Glutamatergic neuron (in vitro differentiated cells): Measurements from ENCODE around the gene INTS7. TPM values are rescaled to one million over a fixed set of nuclear protein-coding genes. Genes with fewer than 3 reads are reported as not detected.

ENCODE experiments used
- DNase-seq: peaks from one replicate; pipeline ENCODE4 v3.0.0; 2022
- H3K27ac Mint-ChIP-seq: one replicate; pipeline ENCODE4 v1.8.0; 2020; ENCODE audit warnings: mild to moderate bottlenecking, mixed read lengths, inconsistent platforms; ENCODE audit not compliant: unreplicated experiment
- H3K27me3 Mint-ChIP-seq: one replicate; pipeline ENCODE4 v1.8.0; 2020; ENCODE audit warnings: mild to moderate bottlenecking, moderate library complexity, mixed read lengths, inconsistent platforms; ENCODE audit not compliant: unreplicated experiment
- H3K36me3 Mint-ChIP-seq: one replicate; pipeline ENCODE4 v1.8.0; 2020; ENCODE audit warnings: mild to moderate bottlenecking, mixed read lengths, inconsistent platforms; ENCODE audit not compliant: unreplicated experiment
- H3K4me1 Mint-ChIP-seq: one replicate; pipeline ENCODE4 v1.8.0; 2020; ENCODE audit warnings: mild to moderate bottlenecking, low read depth, mixed read lengths, inconsistent platforms; ENCODE audit not compliant: unreplicated experiment
- H3K4me3 Mint-ChIP-seq: one replicate; pipeline ENCODE4 v1.8.0; 2020; ENCODE audit warnings: mild to moderate bottlenecking, mixed read lengths, inconsistent platforms; ENCODE audit not compliant: unreplicated experiment
- H3K9me3 Mint-ChIP-seq: one replicate; pipeline ENCODE4 v1.8.0; 2020; ENCODE audit warnings: mild to moderate bottlenecking, moderate library complexity, mixed read lengths, inconsistent platforms; ENCODE audit not compliant: unreplicated experiment
- total RNA-seq: library from RNA; stranded (reverse); fragmentation: NEBNext Ultra II Directional; extraction: Animal tissue kit (Norgen Biotek cat#: 25700); gene quantifications from one replicate; pipeline ENCODE4 v1.2.1, GENCODE V29; 2021; ENCODE audit not compliant: unreplicated experiment
- TF ChIP-seq, protein P1 (sequence below): fragments of 200-600 bp; sonication (generic); IDR thresholded peaks from one replicate; pipeline ENCODE4 v1.5.0; 2021; ENCODE audit not compliant: partially characterized antibody, unreplicated experiment

Gene INTS7
- total RNA-seq, 1 donor from 2014 or later: 17.6 TPM

DNA sequence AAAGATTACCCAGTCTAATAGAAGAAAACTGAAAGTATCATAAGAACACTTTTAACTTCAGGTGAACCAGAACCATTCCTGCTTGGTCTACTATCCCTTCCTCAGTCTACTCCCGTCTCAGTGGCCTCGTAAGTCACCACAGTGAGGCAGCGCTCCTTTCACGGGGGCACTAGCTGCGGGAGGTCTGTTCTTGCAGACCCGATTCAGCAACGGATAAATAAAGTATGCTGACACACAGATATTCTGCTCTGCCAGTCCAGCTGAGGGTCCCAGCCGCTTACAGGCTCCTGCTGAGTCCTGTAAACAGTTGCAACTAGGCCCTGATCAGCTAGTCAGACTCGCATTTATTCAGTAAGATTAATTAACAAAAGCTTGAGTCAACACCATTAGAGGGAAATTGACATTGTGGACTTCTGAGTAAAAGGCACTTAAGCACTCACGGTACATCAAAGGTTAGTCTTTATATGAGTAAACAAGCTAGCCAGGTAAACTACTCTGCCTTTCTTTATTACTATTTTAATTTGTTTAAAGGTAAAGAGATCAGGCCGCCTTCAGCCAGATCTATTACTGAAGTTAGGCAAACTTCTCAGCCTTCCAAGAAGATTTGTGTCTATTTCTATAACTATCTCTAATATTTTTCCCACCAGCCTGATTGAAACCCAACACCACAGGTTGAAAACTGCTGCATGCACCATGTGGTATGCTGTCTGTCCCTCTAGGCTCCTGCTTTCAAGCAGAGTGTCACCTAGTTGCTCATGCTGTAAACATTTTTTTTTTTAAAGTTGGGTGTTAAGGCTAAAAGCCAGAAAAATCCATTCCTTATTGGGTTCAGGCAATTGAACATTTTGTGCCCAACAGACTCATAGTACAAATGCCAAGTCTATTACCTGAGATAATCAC is 87.7 kb downstream of the INTS7 start:
- H3K27me3 Mint-ChIP-seq: no peaks in the 10 kb centered on the region
- no peak overlapping the region for H3K27ac Mint-ChIP-seq

DNA sequence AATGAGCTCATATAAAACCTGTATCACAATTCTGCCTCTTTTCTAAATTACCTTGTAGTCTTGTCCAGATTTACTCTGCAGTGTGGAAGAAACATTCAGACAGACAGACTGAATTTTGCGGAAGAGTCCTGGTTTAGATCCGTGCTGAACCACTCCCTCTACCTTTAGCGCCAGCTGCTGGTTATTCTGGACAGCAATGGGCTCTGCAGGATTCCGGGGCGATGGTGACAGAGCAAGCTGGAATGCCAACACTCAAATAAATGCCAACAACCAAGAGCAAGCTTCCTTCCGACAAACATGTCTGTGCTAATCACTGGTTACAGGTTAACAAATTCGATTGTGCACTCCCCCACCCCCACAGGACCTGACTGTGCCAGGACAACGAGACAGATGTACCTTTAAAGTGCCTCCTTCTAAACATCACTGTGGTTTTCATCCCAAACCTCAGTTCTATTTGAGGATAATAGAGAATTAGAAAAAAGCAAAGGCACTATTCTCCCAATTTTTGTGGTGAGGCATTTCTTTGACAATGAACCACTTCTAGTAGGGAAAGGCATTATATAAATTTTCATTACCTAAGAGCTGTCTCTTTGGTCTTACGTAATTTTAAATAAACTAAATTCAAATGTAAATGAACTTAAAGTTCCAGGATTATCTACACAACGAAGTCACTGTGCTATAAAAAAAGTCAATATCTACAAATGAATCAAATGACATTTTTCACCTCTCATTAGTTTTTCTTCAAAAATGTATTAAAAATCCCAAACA is 90.4 kb downstream of the INTS7 start:
- no peak for DNase-seq
- peaks cover 8% of the 10 kb centered on the region for H3K4me1 Mint-ChIP-seq
- TF ChIP-seq, protein P1, sequence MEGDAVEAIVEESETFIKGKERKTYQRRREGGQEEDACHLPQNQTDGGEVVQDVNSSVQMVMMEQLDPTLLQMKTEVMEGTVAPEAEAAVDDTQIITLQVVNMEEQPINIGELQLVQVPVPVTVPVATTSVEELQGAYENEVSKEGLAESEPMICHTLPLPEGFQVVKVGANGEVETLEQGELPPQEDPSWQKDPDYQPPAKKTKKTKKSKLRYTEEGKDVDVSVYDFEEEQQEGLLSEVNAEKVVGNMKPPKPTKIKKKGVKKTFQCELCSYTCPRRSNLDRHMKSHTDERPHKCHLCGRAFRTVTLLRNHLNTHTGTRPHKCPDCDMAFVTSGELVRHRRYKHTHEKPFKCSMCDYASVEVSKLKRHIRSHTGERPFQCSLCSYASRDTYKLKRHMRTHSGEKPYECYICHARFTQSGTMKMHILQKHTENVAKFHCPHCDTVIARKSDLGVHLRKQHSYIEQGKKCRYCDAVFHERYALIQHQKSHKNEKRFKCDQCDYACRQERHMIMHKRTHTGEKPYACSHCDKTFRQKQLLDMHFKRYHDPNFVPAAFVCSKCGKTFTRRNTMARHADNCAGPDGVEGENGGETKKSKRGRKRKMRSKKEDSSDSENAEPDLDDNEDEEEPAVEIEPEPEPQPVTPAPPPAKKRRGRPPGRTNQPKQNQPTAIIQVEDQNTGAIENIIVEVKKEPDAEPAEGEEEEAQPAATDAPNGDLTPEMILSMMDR: no peak
- no peak overlapping the region for H3K27ac Mint-ChIP-seq
- no peaks in the 10 kb centered on the region for H3K9me3 Mint-ChIP-seq
- no peak overlapping the region for H3K4me3 Mint-ChIP-seq
- no peaks in the 10 kb centered on the region for H3K36me3 Mint-ChIP-seq
- H3K27me3 Mint-ChIP-seq: no peaks in the 10 kb centered on the region

More for the DNA sequence above, 87.7 kb downstream of the INTS7 start:
- Mint-ChIP-seq H3K4me3 (no peak overlapping the region), H3K4me1 (peaks cover 8% of the 10 kb centered on the region), H3K9me3 (no peaks in the 10 kb centered on the region), H3K36me3 (no peaks in the 10 kb centered on the region)
- DNase-seq: no peak
- TF ChIP-seq, protein P1: no peak

DNA sequence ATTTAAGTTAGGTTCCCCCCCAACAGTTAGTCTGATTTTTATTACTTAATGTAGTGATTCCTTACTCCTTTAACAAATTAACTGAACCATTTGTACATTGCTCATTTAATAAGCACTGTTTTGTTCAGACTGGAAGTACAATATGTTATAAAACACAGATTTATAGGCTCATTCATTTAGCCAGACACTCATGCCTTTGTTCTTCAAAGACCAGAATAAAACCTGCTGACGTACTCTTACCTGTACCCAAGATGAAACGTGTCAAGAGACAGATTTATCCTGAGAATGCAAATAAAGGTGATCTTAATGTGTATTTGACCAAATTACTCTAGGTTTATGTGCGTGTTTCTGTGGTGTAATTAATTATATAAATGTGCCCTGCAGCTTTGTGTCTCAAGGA is 92.8 kb downstream of the INTS7 start:
- H3K36me3 Mint-ChIP-seq: no peaks in the 10 kb centered on the region
- H3K4me3 Mint-ChIP-seq: no peak overlapping the region
- no peak for DNase-seq
- peaks cover 3% of the 10 kb centered on the region for H3K4me1 Mint-ChIP-seq
- TF ChIP-seq, protein P1: no peak
- H3K27ac Mint-ChIP-seq: no peak overlapping the region
- H3K9me3 Mint-ChIP-seq: no peaks in the 10 kb centered on the region
- no peaks in the 10 kb centered on the region for H3K27me3 Mint-ChIP-seq

DNA sequence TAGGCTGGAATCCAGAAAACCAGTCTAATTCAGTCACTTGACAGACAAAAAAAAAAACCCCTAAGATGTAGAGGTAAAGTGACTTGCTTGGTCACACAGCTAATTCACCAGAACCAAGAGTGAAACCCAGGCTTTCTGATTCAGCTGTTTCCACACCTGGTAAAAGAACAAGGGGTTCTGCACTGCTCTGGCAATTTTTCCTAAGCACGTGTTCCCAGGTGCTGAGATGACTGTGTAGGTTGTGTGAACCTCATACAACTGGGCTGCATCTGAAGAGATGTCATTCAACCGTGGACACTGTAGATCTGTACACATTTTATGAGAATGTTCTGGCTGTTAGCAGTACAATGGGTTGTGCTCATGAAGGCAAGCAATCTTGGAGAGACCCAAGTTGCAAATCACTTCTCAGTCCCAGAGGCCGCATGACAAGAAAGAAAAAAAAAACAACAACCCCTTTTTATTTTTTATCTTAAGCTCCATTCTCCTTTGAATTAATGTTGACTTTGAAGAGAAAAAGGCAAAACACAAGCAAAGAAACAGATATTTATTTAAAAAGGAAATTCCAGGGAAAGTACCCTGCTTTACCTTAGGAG is 95.4 kb downstream of the INTS7 start:
- TF ChIP-seq, protein P1: no peak
- H3K4me1 Mint-ChIP-seq: peaks cover 7% of the 10 kb centered on the region
- no peaks in the 10 kb centered on the region for H3K27me3 Mint-ChIP-seq
- H3K4me3 Mint-ChIP-seq: no peak overlapping the region
- no peak overlapping the region for H3K27ac Mint-ChIP-seq
- H3K36me3 Mint-ChIP-seq: no peaks in the 10 kb centered on the region
- no peaks in the 10 kb centered on the region for H3K9me3 Mint-ChIP-seq
- DNase-seq: no peak
